H1 (cell line): Measurements from ENCODE around the gene NKAIN2. TPM values are rescaled to one million over a fixed set of nuclear protein-coding genes. Genes with fewer than 3 reads are reported as not detected.

Experiments
- ASH2L ChIP-seq: fragments of 200-600, 300-600 bp; sonication (generic); IDR thresholded peaks from one replicate; pipeline ENCODE4 v1.7.1; 2017; ENCODE audit warnings: low read length
- BRCA1 ChIP-seq: IDR thresholded peaks from 2 replicates; pipeline ENCODE4 v1.6.1; 2012; ENCODE audit warnings: low read depth, low read length, improper control_type of control experiment
- CTBP2 ChIP-seq: IDR thresholded peaks from 2 replicates; pipeline ENCODE4 v1.7.0; 2011; ENCODE audit warnings: borderline replicate concordance, mild to moderate bottlenecking, moderate library complexity, mixed read lengths, low read length; ENCODE audit not compliant: insufficient read depth, insufficient read length
- CTCF ChIP-seq, 3 experiments: IDR thresholded peaks; 1 replicate in 2 of 3; 2 replicates in 1 of 3; pipeline versions ENCODE4 v1.5.1 to v1.6.1; 2011; ENCODE audit warnings: low read length in 3 of 3, mild to moderate bottlenecking in 3 of 3, inconsistent platforms in 2 of 3, low read depth in 1 of 3, moderate library complexity in 1 of 3; ENCODE audit not compliant: insufficient read depth in 1 of 3; ENCODE audit errors: control extremely low read depth in 1 of 3
- GTF2F1 ChIP-seq: IDR thresholded peaks from 2 replicates; pipeline ENCODE4 v1.6.1; 2012; ENCODE audit warnings: low read depth, low read length, improper control_type of control experiment, borderline replicate concordance
- TBP ChIP-seq: IDR thresholded peaks from 2 replicates; pipeline ENCODE4 v1.6.1; 2011; ENCODE audit warnings: low read depth, low read length, improper control_type of control experiment
- polyA plus RNA-seq, 7 experiments: library from polyadenylated mRNA; depleted of rRNA in 3 of 7; stranded (reverse) in 5 of 7; unstranded in 2 of 7; fragments of >200 nt in 5 of 7; fragments of 200-250 nt in 2 of 7; gene quantifications; 1 replicate in 5 of 7; 2 replicates in 1 of 7; 4 replicates in 1 of 7; pipeline versions ENCODE4 v1.2.1 to v1.2.3, GENCODE V29; 2011 to 2013; ENCODE audit warnings: missing spikeins in 2 of 7, mixed read lengths in 2 of 7
- total RNA-seq: library from RNA; stranded (reverse); fragmentation: NEBNext Ultra II Directional; extraction: Animal tissue kit (Norgen Biotek cat#: 25700); gene quantifications from 2 replicates; pipeline ENCODE4 v1.2.1, GENCODE V29; 2021

Gene NKAIN2
- total and polyA plus RNA-seq, 2 of the 8 experiments (the other 6 are each of a cell fraction or from before 2014, with no cell fraction given): 0.20 to 0.34 TPM

- TF ChIP-seq BRCA1 (no peak), CTBP2 (no peak), ASH2L (no peak), CTCF (IDR thresholded peaks at IDR 0.05; ENCODE audit: control extremely low read depth in 1 of 3, insufficient read depth in 1 of 3, low read depth in 1 of 3, low read length in 3 of 3) (no peak), TBP (no peak), GTF2F1 (no peak)
Observed at GRCh38 chr6:124254941-124255685, 451.4 kb downstream of the NKAIN2 start (continued).
